Hypothalamus (tissue), 51 donors: ENCODE results near the gene GOLGA8K.
"Not testable (repeated sequence)": the region's sequence is repeated elsewhere in the genome, so short reads cannot be mapped to it uniquely, and the experiment has no call there.

Experiments used
- DNase-seq, 51 donors: peaks; one replicate each; lab custom pipeline; 2025; lab: John Stamatoyannopoulos, UW

GOLGA8K gene

DNA sequence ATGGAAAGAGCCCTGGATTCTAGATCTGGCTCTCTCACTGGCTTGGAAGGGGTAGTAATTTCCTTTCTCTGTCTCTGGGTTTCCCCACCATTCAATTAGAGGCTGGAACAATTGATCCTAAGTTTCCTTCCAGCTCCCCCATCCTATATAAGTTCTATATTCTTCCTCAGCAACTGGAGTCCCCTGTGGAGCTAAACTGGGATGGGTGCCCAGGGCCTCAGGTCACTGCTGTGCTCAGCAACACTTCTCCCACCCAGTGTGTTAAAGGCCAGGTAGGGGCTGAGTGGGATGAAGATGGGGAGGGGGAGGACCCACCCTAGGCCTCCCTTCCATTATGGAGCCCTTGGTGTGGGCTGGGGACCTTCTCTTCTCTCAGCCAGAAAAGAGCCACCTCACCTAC lies 46.2 kb downstream of the GOLGA8K start:
- DNase-seq = not testable (repeated sequence)

DNA sequence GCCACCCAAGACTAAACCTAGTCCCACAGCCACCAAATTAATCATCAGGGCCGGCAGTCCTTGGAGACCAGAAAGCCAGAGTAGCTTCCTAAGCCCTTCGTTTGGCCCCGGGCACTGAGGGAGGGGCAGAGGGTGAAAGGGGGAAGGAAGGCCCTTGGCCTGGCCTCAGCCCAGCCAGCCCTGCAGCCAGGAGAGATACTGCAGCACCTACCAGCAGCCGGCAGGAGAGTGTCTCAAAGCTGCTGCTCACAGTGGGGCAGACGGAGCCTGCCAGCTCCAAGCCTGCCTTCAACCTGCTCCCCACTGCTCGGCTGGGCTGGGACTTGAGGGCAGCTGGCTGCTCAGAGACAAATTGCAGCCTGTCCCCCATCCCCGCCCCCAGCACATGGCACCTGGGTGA lies 50.3 kb downstream of the GOLGA8K start:
- DNase-seq = not testable (repeated sequence)

DNA sequence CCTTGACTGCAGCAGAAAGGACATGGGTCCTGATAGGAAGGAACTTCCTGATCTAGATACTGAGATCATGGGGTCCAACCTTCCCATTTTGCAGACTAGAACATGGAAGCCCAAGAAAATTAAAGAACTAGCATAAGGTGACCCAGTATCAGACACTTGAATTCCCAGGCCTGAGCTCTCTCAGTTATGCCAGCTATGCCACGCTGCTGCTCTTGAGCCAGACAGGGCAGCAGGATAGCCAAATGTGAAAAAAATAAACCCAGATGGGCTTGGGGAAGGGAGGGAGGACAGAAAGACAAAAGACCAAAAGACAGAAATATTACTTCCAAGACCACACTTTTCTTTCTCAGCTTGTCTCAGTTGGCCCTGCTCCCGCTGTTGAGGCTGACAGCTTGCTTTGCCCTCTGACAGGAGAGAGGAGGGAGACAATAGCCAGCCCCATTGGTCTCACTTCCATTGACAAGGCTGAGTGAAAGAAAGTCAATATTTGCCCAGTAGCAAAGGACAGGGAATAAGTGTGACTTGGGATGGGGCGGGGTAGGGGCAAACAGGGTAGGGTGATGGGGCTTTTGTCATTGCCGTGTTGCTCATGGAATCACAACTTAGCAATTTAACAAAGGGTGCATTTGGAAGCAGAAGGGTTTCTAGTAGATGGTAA lies 52.4 kb downstream of the GOLGA8K start:
- not testable (repeated sequence) for DNase-seq

DNA sequence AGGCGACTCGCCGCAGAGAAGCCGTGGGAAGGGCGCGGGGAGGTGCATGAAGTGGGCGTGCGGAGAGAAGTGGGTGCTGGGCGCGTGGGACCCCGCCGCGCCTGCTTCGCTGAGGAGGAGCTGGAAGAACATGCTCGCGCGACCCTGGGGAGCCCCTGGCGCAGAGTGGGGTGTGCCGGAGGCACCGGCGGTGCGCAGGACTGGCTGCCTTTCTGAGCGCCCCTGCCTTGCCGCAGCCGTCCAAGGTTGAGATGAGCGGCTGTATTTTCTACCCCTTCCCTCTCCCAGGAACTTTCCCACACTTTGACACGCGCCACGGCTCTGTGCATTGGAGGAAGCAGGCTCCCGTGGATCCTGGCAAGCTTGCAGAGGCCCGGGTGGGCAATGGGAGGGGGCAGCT lies 56.1 kb downstream of the GOLGA8K start:
- not testable (repeated sequence) for DNase-seq

DNA sequence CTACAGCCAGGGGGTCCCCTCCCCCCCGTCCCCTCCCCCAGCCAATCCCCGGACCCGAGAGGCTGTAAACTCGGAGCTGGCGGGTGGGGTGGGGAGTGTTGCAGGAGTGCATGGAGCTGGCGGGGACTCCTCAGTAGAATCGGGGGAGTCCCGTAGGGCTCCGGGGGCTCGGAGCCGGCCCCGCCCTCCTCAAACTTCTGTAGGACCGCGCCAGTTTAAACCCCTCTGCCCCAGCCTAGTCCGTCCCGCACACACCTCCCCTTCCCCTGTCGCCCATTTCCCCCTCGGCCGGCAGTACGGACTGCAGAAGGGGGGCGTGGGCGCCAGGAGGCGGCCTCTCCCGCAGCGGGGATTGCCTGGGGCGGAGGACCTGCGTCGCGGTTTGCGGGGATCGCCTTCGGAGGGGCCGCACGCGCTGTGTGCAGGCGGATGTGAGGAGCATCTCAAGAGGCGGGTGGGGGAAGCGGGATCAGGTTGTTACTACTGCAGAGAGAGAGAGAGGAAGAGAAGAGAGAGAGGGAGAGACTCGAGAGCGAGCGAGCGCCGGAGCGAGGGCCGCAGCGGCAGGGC lies 57.0 kb downstream of the GOLGA8K start:
- DNase-seq = not testable (repeated sequence)

DNA sequence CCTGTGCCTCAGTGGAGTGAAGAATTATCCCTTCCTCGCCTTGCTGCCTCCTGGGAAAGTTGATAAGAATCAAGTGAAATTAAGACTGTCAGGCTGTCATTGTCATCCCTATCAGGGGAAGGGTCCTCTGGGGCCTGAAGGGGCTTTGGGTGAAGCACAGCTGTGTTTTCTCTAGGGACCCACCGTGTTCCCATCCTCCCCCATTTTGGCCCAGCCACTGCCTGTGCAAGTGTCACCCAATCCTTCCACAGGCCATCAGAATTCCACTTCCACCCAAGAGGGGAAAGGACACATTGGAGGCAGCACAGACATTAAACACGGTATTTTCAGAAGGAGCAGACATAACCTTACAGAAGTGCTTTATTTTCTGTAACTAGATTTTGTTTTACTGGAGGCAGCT lies 59.2 kb downstream of the GOLGA8K start:
- DNase-seq = not testable (repeated sequence)
